HL-60/S4 (cell line): Measurements from ENCODE around the gene KCNIP4.
"Not testable (repeated sequence)": the region's sequence is repeated elsewhere in the genome, so short reads cannot be mapped to it uniquely, and the experiment has no call there.

Experiments
- in situ Hi-C: fragments of 300-500 bp; cut with MboI; formaldehyde crosslinking; loops from 2 replicates; pipeline ENCODE4 v1.14.3; 2022; ENCODE audit warnings: low sequenced_read_pairs

KCNIP4 gene

DNA sequence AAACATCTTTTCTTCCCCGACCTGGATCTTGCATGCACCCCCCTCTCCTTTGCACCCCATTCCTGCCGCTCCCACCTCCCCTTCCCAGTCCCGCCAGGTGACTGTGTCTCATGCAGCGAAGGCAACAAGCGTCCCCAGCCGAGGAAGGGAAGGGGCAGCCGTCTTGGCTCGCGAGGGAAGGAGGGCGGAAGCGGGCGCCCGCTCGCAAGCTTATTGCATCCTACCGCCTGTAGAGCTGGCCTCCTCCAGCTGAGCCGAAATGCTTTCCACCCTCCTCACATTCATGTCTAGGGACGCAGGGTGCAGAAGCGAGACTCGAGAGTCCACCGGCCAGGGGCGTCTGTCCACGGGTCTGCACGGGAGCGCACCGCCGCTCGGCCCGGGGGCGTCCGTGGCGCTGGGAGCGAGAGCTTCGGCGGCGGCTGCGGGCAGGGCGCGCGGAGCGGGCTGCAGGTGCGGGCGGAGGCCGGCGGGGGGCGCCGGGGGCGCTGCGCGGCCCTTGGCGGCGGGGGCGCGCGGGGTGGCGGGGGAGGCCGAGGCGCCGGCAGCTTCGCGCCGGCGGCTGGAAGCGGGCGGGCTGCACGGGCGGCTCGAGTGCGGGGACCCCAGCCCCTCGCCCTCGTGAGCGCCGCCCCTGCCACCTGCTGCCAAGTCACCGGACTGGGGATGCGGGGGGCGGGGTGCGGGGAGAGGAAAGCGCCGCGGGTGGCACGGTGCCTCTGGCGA is at the start of gene KCNIP4:
TSS of gene KCNIP4 (minus strand) at position 426 of the 726 bp plus-strand sequence.
- in situ Hi-C loops, result no loop called here

DNA sequence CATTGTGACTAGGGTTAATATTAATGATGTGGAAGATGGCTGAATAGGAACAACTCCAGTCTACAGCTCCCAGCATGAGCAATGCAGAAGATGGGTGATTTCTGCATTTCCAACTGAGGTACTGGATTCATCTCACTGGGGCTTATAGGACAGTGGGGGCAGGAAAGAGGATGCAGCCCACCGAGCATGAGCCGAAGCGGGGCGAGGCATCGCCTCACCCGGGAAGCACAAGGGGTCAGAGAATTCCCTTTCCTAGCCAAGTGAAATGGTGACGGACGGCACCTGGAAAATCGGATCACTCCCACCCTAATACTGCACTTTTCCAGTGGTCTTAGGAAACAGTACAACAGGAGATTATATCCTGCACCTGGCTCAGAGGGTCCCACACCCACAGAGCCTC is 48.0 kb upstream of the KCNIP4 start:
- in situ Hi-C loops, result not testable (repeated sequence)

DNA sequence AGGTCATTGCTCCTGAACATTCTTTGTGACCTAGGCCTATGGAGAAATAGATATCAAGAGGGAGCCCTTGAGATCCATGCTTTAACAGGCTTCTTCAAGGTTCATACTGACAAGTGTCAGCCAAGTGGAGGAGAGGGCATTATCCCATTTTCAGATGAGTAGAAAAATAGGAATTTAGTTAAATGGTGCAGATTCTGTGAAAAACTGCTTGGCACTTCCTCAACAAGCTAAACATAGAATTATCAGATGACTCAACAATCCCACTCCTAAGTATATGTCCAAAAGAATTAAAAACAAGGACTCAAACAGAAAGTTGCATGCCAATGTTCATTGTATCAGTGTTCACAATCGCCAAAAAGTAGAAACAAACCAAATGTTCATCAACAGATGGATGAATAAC is 43.8 kb upstream of the KCNIP4 start:
- in situ Hi-C loops, result no loop called here

DNA sequence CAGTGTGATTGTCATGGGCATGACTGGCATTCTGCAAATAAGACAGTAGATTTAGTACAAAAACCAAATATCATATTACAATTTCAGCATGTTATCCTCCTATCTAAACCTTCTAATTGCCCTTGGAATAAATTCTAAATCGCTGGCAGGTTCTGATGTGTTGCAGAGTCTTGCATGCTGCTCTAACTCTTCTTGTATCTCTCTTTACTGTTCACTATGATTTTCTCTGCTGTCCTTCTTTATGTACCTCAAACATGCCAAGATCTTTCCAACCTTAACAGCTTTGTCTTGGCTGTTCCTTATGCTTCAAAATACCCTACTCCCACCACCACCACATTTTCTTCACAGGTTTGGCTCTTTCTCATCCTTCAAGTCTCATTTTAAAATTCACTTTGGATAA is 43.0 kb upstream of the KCNIP4 start:
- in situ Hi-C loops, result no loop called here

DNA sequence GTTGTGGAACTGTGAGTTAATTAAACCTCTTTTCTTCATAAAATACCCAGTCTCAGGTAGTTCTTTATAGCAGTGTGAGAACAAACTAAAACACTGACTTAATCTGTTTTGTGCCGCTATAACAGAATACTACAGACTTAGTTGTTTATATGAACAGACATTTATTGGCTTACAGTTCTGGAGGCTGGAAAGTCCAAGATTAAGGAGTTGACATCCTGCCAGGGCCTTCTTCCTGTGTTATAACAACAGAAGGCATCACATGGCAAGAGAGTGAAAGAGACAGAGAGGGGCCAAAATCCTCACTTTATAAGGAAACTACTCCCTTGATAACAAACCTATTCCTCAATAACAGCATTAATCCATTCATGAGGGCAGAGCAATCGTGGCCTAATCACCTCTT is 42.5 kb upstream of the KCNIP4 start:
- in situ Hi-C loops, result no loop called here

DNA sequence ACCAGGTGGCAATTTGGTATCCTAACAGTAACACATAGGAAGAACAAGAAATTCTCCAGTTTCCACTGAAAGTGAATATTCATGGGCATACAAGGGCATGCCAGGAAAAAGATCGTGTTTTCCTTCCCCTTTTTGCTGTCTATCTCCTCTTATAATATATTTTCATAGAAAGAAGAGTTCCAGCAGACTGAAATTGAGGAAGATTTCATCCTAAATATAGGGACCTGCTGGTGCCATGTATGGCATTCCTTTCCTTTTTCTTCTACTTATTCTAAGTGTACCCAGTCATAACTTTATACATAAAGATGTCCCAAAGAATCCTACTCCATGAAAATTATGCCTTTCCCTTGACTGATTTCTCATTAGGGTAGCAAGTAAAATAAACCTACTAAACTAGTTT is 40.8 kb upstream of the KCNIP4 start:
- in situ Hi-C loops, result no loop called here

DNA sequence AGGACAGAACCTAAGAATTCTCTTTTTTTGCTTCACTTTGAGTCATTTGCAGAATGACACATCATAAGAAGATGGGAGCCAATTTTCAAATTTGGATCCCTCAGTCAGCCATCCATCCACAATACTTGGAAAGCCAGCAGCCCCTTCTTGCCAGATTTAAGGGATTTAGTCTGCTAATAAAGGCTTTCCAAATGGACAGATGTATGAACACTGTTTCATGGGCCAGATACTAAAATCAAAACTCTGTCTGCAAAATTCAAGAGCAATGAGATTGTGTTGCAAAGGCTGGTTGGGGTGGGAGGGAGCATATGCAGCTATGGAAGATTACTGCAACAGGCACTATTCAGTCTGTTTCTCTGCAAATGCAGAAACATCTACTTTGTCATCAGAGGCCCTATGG is 37.7 kb upstream of the KCNIP4 start:
- in situ Hi-C loops, result no loop called here

DNA sequence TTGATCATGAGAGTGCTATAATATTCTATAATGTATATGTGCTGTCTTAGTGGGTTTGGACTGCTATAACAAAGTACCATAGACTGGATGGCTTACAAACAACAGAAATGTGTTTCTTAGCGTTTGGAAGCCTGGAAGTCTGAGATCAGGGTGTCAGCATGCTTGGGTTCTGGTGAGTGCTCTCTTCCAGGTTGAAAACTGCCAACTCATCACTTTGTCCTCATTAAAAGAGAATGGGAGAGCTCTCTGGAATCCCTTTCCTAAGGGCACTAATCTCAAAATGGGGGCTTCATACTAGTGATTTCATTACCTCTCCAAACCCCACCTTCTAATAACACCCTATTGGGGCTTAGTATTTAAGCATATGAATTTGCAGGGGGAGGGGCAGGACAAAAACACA is 33.5 kb upstream of the KCNIP4 start:
- in situ Hi-C loops, result no loop called here

DNA sequence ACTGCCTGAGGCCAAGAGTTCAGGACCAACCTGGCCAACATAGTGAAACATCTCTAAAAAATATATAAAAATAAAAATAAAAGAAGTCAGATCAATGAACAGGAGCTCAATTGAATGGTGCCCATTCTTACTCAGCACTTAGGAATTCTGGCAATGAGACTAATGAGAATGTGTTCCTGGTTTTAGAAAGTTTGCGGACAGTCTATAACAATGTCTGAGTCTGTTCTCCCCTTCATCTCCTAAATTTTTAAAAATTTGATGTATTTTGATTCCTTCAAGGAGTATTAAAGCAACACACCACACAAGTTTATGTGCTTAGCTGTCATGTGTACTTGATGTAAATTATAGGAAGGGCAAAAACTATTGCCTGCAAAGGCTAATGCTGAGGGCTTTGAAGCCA is 30.6 kb upstream of the KCNIP4 start:
- in situ Hi-C loops, result no loop called here

DNA sequence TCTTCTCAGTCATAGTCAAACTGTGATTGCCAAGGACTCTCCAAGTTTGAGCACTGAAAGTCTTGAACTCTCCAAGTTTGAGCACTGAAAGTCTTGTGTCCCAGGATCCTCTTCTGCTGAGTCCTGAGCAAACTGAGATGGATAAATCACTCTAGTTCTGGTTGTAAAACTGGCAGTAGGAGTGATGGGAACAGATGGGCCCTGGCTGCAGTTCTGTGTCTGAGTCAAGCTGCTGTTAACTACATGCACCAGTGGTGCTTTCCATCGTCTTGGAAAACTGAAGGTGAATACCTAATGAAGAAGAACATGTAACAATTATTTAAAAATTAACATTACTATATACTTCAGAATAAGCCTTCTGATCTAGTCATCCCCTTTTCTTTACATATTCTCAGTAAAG is 27.6 kb upstream of the KCNIP4 start:
- in situ Hi-C loops, result no loop called here

DNA sequence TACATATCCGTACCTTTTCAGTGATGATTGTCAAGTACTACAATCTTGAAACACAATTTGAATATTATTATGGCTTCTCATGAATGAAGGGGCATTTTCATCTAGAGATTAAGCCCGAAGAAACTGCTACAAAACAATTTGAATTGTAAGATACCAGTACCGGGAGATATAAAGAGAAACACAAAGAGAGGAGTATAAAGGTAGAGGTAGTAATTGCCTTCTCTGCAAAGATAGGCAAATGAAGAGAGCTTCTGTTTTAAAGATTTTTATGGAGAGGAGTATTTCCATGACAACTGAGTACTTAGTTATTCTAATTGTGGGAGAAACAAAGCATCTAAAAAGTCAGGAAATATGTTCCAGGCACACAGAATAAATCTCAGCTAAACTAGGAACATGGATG is 25.3 kb upstream of the KCNIP4 start:
- in situ Hi-C loops, result no loop called here

DNA sequence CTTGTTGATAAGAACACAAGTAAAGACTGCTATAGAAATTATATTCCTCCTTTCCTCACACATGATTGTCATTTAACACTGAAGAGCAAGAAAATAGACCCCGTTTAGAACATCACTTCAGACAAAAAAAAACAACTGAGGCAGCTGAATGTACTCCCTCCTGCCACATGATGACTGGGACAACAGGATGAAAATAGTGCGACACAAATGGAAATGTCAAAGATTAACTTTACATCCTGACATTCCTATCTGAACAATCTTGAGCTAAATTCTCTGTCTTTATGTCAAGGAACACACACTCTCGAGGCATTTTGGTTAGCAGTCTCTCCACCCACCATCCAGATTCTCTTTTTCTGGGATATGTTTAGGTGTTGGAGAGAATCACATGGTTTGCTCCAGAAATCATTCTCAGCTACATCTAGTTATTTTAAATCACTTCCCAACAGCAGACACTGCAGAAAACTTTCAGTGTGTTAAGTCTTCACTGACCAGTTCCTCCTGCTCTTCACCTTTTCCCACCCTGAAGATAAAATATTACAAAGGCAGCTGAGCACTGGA is 16.3 kb upstream of the KCNIP4 start:
- in situ Hi-C loops, result no loop called here

DNA sequence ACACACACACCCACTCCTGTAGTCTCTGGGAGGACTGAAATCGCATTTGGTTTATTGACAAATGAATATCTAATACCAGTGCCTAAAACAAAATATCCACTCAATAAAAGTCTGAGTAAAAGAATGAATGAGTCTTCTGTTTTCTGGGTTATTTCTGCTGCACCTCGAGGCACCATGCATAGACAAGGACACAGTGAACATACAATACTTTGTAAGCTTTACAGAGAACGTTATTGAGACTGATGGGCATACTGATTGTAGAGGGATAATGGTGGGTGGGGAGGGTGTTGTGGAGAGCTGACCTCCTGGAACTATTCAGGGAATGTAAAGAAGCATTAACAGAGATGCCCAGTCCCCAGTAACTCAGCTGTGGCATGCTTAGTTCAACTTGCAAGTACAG is 14.1 kb upstream of the KCNIP4 start:
- in situ Hi-C loops, result no loop called here

DNA sequence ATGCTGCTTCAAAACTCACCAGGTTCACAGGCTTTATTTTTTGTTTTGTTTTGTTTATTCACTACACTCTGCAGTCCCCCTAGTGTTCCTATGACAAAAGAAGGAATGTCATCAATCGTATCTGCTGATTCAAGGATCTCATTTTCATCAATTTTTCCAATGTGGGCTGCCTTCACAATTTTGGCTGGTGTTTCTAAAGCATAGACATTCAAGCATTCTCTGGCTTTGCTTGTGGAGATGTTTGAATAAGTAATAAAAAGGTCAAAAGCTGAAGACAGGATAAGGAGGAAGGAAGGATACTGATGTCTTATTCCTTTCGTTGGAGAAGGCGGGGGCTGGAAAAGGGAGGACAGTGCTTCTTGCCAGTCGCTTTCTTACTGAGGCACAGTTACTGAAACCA is 12.2 kb upstream of the KCNIP4 start:
- in situ Hi-C loops, result no loop called here

DNA sequence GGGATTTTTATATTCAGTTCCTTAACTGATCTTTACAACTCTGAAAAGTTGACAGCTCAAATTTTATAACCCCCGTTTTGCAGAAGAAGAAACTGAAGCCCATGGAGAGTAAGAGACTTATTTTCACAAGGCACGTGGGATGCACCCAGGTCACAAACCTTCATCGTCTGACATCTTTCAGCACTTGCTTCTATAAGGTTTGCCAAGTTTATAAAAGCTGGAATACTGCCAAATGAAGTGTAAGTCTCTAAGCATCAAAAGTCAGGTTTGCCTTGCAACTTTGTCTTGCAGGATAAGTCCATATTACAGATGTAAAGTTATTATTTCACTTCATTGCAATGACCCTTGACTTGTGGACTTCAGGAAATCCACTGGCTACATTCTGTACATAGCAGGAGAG is 6.3 kb upstream of the KCNIP4 start:
- in situ Hi-C loops, result no loop called here

DNA sequence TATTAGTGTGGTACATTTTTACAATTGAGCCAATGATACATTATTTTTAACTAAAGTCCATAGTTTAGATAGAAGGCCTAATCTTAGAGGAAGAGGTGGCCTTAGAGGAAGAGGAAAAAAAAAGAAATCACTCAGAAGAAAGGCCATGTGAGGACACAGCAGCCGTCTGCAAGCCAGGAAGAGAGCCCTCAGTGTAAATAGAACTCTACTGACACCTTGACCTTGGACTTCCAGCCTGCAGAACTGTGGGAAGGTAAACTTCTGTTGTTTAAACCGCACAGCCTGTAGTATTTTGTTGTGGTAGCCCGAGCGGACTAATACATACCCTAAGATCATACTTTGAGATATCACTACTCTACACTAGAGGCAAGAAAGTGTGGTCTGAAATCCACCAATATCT is 5.1 kb upstream of the KCNIP4 start:
- in situ Hi-C loops, result no loop called here

DNA sequence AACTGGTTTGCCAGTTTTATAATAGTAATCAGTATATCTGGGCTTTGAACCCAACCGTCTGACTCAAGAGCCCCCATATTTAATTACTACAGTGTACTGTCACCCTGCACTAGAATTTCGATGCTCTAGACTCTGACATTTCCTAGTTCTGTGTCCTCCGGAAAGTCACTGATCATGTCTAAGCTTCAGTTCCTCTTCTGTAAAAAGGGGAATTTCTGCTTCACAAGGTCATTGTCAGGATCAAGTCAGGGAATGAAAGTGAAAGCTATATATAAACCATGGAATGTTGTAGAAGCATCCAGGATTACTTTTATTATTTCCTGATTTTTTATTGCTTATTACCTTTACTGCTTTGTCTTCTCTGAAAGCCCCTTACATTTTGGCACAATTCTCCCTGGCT is 4.0 kb upstream of the KCNIP4 start:
- in situ Hi-C loops, result no loop called here

DNA sequence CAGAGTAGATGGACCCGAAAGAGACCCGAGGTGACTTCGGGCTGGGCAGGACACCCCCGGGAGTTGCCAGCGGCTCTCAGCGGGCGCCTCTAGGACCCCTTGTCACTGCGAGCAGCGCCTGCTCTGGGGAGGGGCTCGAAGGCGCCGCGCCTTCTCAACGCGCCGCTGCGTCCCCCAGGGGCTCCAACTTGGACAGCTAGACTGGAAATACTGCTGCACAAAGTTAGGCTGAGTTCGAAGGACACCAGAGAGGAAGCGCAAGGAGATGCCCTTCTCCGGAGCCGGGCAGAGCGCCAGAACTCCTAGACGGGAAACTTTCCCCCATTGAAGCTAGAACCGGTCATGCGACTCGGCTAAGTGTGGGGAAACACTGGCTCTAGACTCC is 493 bp upstream of the KCNIP4 start:
- in situ Hi-C loops, result no loop called here

DNA sequence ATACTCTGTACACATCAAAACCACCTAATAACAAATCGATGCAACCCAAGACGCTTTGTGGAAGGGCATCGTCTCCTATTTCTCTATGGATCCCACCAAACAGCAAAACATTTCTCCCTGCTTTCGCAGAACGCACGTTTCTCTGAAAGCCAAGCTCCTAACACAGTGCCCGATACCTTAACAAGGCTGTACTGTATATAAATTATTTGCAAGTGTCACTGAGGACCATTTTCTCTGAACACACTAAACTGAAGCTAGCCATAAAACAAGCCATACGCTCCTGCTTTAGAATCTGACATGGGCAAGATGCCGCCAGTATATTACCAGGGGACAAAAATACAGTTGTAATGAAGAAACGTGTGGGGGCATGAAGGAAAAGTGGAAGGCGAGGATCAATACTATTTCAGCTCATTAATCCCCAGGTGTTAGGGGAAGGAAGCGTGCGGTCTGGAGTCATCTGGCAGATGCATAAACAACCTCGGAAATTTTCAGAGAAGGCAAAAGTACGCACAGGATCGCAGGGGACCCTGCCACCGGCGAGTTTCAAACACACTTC is 703 bp downstream of the KCNIP4 start:
- in situ Hi-C loops, result no loop called here

DNA sequence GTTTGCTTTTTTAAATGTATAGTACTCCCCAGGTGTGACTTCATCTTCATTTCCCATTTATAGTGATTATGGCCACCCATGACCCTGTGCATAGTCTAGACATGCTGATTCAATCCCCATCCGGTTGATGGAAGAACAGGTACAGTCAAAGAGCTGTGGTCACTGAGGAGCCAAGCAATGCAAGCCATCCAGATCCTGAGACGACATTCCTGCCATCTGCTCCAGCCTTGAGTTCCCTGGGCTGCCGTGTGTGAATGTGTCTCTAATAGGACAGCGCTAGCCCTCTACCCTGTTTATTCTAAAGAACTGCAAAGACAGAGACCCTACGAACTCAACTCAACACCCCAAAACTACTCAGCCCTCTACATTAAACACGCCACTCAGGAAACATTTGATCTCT is 1.7 kb downstream of the KCNIP4 start:
- in situ Hi-C loops, result no loop called here

DNA sequence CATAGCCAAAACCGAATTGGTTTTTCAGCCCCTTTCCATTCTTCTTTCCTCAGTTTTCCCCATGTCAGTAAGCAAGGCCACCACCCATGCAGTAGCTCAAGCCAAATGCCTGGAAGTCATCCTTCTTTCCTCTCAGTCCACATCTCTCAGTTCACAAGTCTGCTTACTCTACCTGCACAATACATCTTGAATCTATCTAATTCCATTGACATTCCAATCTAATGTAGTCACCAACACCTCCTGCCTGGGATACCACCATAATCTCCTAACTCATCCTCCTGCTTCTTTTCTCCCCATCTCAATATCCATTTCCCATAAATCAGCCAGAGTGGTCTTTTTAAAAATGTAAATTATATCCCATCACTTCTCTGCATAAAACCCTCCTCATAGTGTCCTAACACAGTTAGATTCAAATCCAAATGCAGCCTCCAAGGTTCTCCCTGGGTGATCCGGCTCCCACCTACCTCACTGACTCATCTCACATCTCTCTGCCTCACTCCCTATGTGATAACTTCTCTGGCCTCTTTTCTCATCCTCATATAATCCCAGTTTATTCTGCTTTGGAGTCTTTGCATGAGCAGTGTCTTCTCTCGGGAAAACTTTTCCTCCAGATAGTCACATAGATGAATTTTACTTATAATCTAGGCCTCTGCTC is 26.9 kb downstream of the KCNIP4 start:
- in situ Hi-C loops, result no loop called here

DNA sequence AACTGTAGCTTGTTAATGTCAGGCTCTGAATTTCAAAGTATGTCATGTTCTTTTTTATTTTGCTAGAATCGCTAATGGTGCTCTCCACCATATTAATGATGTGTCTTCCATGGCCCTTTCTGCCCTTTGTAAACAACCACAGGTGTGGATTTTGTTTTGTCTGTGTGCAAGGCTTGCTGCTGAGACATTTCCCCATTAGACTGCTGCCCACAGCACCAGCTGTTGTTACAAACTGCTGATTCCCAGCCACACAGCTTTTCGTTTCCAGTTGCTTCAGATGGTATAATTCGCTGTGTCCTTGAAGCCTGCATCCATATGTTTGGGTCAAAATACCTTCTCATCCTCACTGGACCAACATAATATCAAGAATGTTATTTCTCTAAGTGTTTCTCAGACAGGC is 32.8 kb downstream of the KCNIP4 start:
- in situ Hi-C loops, result no loop called here
